PC-9 (cell line): Measurements from ENCODE around the gene SAPCD2. TPM values are rescaled to one million over a fixed set of nuclear protein-coding genes. Genes with fewer than 3 reads are reported as not detected.

Experiments
- BruUV-seq: library from RNA; stranded (reverse); fragments of 400-500 nt; replicated peaks from 2 replicates; lab custom pipeline; 2021; lab: Mats Ljungman, UMichigan
- CTCF ChIA-PET: fragments of 300-600 bp; sonication (Branson Sonifier 250); formaldehyde crosslinking; loops from one replicate; lab custom pipeline; 2022; ENCODE audit warnings: antibody characterized with exemption; lab: Charles Lee
- POLR2A ChIA-PET: fragments of 300-600 bp; sonication (Branson Sonifier 250); formaldehyde crosslinking; loops from one replicate; lab custom pipeline; 2022; ENCODE audit warnings: antibody characterized with exemption; ENCODE audit not compliant: unreplicated experiment; lab: Charles Lee
- DNase-seq, 2 experiments: peaks; one replicate each; pipeline versions ENCODE4 v3.0.0 to v3.0.0-alpha.2; 2015 to 2022; ENCODE audit warnings: mixed read lengths in 1 of 2
- H2AFZ ChIP-seq: fragments of 200-600 bp; sonication (generic); 2 replicates; pipeline ENCODE4 v1.8.1; 2017; ENCODE audit warnings: antibody characterized with exemption
- H3F3A ChIP-seq: fragments of 200-600 bp; sonication (generic); 2 replicates; pipeline ENCODE4 v1.8.1; 2017; ENCODE audit warnings: antibody characterized with exemption, mild to moderate bottlenecking, low read depth; ENCODE audit not compliant: insufficient read depth
- H3K27ac ChIP-seq: fragments of 200-600 bp; sonication (generic); 2 replicates; pipeline ENCODE4 v1.6.1; 2016; ENCODE audit warnings: mixed run types
- H3K27me3 ChIP-seq: fragments of 200-600 bp; sonication (generic); 2 replicates; pipeline ENCODE4 v1.6.1; 2016; ENCODE audit warnings: low read depth, mixed run types; ENCODE audit not compliant: insufficient read depth
- H3K36me3 ChIP-seq: fragments of 200-600 bp; sonication (generic); 2 replicates; pipeline ENCODE4 v1.6.1; 2016; ENCODE audit warnings: low read depth, mixed run types
- H3K4me1 ChIP-seq: fragments of 200-600 bp; sonication (generic); replicated peaks from 2 replicates; pipeline ENCODE4 v1.6.1; 2016; ENCODE audit warnings: mixed run types; ENCODE audit not compliant: insufficient read depth
- H3K4me2 ChIP-seq: fragments of 200-600 bp; sonication (generic); 2 replicates; pipeline ENCODE4 v1.6.1; 2017; ENCODE audit warnings: mixed run types
- H3K4me3 ChIP-seq: fragments of 200-600 bp; sonication (generic); 2 replicates; pipeline ENCODE4 v1.6.1; 2016; ENCODE audit warnings: mixed run types
- H3K79me2 ChIP-seq: fragments of 200-600 bp; sonication (generic); 2 replicates; pipeline ENCODE4 v1.6.1; 2017; ENCODE audit warnings: low read depth, mixed run types
- H3K9me2 ChIP-seq: fragments of 200-600 bp; sonication (generic); 2 replicates; pipeline ENCODE4 v1.8.1; 2017; ENCODE audit warnings: mild to moderate bottlenecking; ENCODE audit not compliant: insufficient read depth
- H3K9me3 ChIP-seq: fragments of 200-600 bp; sonication (generic); 2 replicates; pipeline ENCODE4 v1.8.1; 2016; ENCODE audit warnings: low read depth; ENCODE audit not compliant: insufficient read depth
- H4K20me1 ChIP-seq: fragments of 200-600 bp; sonication (generic); 2 replicates; pipeline ENCODE4 v1.8.1; 2017; ENCODE audit not compliant: insufficient read depth
- EZH2 ChIP-seq: fragments of 200-600 bp; sonication (generic); IDR thresholded peaks from 2 replicates; pipeline ENCODE4 v1.8.0; 2017; ENCODE audit warnings: antibody characterized with exemption, low read depth
- intact Hi-C: fragments of 100-400 bp; cut with micrococcal nuclease; formaldehyde crosslinking; loops from one replicate; pipeline ENCODE4 v1.10.0; 2022; ENCODE audit not compliant: unreplicated experiment
- total RNA-seq: library from RNA; stranded (reverse); gene quantifications from 2 replicates; pipeline ENCODE4 v1.2.3, GENCODE V29; 2021
- TF ChIP-seq, protein P1 (sequence below): fragments of 200-600 bp; sonication (generic); conservative IDR thresholded peaks from 2 replicates; pipeline ENCODE4 v1.6.1; 2017; ENCODE audit warnings: mixed run types, antibody characterized with exemption, mild to moderate bottlenecking, moderate library complexity

The SAPCD2 gene
- total RNA-seq, 1 experiment from 2014 or later: 50.3 TPM

DNA sequence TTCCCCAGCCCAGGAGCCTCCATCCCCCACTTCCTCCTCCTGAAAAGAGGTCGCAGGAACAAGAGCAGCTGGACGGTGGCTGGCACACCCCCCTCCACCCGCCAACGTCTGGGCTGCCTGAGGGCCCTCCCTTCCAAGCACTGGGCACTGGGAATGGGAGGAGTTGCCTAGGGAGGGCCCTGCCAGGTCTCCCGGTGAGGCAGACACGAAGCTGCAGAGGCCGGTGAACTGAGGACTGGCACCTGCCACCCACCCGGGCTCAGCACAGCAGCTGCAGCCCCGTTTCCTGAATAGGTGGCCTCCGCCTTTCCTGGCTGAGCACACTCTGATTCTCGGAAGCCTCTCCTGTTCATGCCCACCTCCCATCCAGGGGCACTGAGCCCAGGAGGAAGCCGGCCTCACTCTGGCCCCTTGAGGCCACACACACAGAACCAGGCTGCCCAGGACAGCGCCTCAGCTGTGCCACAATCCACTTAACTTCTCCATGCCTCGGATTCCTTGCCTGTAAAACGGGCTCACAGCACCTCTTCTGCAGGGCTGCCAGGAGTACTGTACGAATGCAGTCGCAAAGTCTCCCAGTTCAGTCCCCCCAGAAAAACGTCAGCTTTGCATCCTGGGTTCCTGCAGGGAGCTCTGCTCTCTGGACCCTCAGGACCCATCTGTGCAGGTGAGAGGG, 25.7 kb downstream of the SAPCD2 start:
- TF ChIP-seq, protein P1, sequence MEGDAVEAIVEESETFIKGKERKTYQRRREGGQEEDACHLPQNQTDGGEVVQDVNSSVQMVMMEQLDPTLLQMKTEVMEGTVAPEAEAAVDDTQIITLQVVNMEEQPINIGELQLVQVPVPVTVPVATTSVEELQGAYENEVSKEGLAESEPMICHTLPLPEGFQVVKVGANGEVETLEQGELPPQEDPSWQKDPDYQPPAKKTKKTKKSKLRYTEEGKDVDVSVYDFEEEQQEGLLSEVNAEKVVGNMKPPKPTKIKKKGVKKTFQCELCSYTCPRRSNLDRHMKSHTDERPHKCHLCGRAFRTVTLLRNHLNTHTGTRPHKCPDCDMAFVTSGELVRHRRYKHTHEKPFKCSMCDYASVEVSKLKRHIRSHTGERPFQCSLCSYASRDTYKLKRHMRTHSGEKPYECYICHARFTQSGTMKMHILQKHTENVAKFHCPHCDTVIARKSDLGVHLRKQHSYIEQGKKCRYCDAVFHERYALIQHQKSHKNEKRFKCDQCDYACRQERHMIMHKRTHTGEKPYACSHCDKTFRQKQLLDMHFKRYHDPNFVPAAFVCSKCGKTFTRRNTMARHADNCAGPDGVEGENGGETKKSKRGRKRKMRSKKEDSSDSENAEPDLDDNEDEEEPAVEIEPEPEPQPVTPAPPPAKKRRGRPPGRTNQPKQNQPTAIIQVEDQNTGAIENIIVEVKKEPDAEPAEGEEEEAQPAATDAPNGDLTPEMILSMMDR: no peak
- no peak for TF ChIP-seq EZH2
- Histone ChIP-seq H3K27me3 (peaks cover 5% of the 10 kb centered on the region), H3K9me3 (no peaks in the 10 kb centered on the region), H3K27ac (no peak overlapping the region), H3K36me3 (no peaks in the 10 kb centered on the region), H3K9me2 (no peaks in the 10 kb centered on the region), H3K79me2 (peaks cover 21% of the 10 kb centered on the region), H2AFZ (no peak overlapping the region), H3K4me2 (peak overlapping the region; percentile 98), H3F3A (peaks cover 14% of the 10 kb centered on the region; the same call in 1 of the 2 replicates), H3K4me1 (peaks cover 15% of the 10 kb centered on the region), H3K4me3 (peak overlapping the region; percentile 92; the same call in 1 of the 2 replicates), H4K20me1 (peaks cover 33% of the 10 kb centered on the region)
- intact Hi-C loops: loop anchor here (5.0 kb wide), 1 partner anchor 73 kb away; no protein-coding TSS in a partner anchor
- DNase-seq: peak in 1 of 2 experiments; percentile 61
- POLR2A ChIA-PET: interaction anchor here (0.5 kb wide), 1 partner anchor 41 kb away, joined by 4 read pairs; no protein-coding TSS in a partner anchor
- BruUV-seq: no TSS peak
- CTCF ChIA-PET: no interaction called here

DNA sequence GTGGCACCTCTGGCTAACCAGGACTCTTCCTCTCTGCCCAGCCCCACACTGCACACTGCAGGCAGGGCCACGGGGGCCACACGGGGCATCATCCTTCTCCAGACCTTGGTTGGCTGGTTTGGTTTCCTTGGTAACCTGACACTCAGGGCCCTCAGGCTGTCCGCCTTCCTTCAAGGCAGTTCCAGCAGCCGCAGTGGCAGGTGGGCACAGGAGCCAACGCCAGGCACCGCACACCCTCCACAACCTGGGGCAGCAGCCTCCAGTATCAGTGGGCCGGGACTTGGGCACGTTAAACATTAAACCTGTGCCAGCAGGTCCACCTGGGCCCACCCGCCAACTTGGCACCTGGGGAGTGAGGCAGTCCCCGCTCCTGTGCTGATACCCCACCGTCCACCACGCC, 26.3 kb downstream of the SAPCD2 start:
- CTCF ChIA-PET: no interaction called here
- no peak for DNase-seq
- no peaks in the 10 kb centered on the region for H3K9me3 ChIP-seq
- no peak overlapping the region for H2AFZ ChIP-seq
- peaks cover 14% of the 10 kb centered on the region; the same call in 1 of the 2 replicates for H3F3A ChIP-seq
- POLR2A ChIA-PET: no interaction called here
- H3K4me1 ChIP-seq: peaks cover 15% of the 10 kb centered on the region
- peak overlapping the region; percentile 98 for H3K4me2 ChIP-seq
- no peaks in the 10 kb centered on the region for H3K27me3 ChIP-seq
- H4K20me1 ChIP-seq: peaks cover 33% of the 10 kb centered on the region
- TF ChIP-seq EZH2: no peak
- TF ChIP-seq, protein P1: no peak
- H3K9me2 ChIP-seq: no peaks in the 10 kb centered on the region
- no peaks in the 10 kb centered on the region for H3K36me3 ChIP-seq
- H3K79me2 ChIP-seq: peaks cover 21% of the 10 kb centered on the region
- no peak overlapping the region for H3K27ac ChIP-seq
- intact Hi-C loops: no loop called here
- TSS peak; percentile 11 for BruUV-seq
- H3K4me3 ChIP-seq: peak overlapping the region; percentile 92; the same call in 1 of the 2 replicates

DNA sequence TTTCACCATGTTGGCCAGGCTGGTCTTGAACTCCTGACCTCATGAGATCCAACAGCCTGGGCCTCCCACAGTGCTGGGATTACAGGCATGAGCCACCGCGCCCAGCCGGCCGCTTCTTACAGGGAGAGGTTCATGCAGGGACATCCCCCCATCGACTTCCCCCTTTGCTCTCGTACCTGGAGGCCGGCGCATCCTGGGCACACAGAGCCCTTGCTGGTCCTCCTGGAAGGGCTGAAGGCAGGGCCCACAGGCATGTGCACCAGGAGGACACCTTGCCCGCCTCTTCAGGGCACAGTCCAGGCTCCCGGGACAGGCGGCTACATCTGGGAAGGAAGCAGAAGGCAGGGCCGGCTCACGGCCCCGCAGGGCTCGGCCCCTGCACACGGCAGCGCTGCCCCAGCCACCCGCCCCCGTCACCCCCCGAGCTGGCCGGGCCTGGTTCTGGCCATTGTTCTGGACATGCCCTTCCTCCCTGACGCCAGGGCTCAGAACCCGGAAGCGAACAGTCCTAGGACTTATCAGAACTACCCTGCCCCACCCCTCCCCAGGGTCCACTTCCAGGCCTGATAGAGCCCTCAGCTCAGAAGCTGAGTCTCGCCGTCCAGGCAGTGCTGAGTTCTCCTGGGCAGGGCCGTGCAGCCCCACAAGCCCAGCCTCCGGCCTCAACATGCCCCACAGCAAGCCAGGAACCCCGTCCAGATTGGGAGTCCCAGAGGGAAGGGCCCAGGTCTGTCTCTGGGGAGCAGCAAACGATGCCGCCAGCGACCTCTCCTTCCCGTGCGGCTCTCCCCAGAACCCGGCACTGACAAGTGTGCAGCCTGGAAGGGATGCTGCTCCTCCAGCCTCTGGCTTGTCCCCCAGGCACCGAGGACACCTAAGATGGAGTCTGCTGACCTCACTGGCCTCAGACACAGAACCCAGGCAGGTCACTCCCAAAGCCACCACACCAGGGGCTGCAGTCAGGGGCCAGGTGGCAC, 27.3 kb downstream of the SAPCD2 start:
- DNase-seq: no peak
- H3K9me2 ChIP-seq: no peaks in the 10 kb centered on the region
- intact Hi-C loops: no loop called here
- ChIA-PET CTCF (no interaction called here), POLR2A (no interaction called here)
- BruUV-seq: no TSS peak
- H2AFZ ChIP-seq: no peak overlapping the region
- H3K4me1 ChIP-seq: peaks cover 15% of the 10 kb centered on the region
- TF ChIP-seq, protein P1: no peak
- no peak overlapping the region for H3K27ac ChIP-seq
- H3K9me3 ChIP-seq: no peaks in the 10 kb centered on the region
- H3K27me3 ChIP-seq: no peaks in the 10 kb centered on the region
- H3K4me3 ChIP-seq: no peak overlapping the region
- no peak overlapping the region for H3K4me2 ChIP-seq
- H3F3A ChIP-seq: peaks cover 14% of the 10 kb centered on the region; the same call in 1 of the 2 replicates
- peaks cover 33% of the 10 kb centered on the region for H4K20me1 ChIP-seq
- H3K36me3 ChIP-seq: no peaks in the 10 kb centered on the region
- H3K79me2 ChIP-seq: peaks cover 21% of the 10 kb centered on the region
